Measurements from ENCODE around the gene GSK3B.
"Not testable (repeated sequence)": the region's sequence is repeated elsewhere in the genome, so short reads cannot be mapped to it uniquely, and the experiment has no call there.

Gene GSK3B

DNA sequence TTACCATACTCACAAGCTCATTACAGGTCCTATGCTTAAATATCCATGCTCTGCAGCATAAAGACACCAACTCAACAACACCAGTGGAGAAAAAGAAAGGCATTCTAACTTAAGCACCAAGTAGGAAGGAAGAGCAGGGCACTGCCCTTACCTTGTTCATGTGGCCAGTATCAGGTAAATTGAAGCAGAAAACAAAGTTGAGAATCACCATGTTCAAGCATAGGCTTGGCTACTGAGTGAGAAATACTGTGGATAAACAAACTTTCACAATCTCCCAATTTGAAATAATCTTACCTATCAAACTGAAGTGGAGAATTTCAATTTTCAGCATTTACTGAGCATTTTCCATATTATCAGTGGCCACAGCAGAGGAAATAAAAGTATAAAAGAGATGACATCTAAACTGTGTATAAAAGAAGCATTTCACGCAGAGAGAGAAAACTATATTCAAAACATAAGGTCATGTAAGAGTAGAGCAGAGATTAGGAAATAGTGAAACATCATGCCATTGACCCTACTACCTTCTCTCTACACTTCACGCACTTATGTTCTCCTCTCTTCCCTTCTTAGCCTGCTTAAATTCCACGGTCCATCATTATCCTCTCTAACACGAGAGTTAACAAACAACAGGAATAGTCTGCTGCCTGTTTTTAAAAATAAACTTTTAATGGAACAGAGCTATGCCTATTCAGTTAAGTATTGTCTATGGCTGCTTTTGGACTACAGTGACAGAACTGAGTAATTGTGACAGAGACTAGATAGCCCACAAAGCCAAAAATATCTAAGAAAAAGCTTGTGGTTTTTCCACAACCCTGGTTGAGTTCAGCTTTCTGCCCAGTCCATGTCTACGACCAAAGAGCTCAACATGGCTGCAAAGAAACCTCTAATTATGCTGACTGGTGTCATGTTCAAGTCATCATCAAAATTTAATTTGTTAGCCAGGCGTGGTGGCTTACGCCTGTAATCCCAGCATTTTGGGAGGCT is 169.8 kb downstream of the GSK3B start:
- DNase-seq: no peak

GRCh38 chr3:119918992-119919933 is 175.0 kb downstream of the GSK3B start:
- DNase-seq: no peak

- no peak for DNase-seq
These were observed 181.2 kb downstream of the GSK3B start for GRCh38 chr3:119913021-119913420.

DNA sequence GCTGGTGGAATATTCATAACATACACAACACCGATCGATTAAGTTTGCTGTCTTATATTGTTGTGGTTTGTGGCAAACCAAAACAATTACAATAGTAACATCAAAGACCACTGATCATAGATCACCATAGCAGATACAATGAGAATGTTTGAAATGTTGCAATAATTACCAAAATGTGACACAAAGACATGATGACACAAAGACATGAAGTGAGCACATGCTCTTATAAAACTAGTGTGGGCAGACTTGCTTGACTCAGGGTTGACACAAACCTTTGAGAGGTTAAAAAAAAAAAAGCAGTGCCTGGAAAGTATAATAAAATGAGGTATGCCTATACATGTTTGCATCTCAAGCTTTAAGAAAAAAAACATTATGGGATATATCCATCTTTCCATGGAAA is 182.0 kb downstream of the GSK3B start:
- no peak for DNase-seq

DNA sequence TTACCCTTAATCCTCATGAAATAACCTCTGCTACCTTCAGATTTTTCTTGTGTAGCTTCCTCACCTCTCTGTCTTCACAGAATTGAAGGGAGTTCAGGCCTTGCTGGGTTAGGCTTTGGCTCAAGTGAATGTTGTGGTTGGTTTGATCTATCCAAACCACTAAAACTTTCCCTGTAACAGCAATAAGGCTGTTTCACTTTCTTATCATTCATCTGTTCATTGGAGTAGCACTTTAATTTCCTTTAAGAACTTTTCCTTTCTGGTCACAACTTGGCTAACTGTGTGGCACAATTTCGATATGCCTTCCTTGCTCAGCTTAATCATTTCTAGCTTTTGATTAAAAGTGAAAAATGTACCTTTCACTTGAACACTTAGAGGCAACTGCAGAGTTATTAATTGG is 182.5 kb downstream of the GSK3B start:
- no peak for DNase-seq

GRCh38 chr3:119902061-119902460 is 192.2 kb downstream of the GSK3B start:
- DNase-seq: no peak

DNA sequence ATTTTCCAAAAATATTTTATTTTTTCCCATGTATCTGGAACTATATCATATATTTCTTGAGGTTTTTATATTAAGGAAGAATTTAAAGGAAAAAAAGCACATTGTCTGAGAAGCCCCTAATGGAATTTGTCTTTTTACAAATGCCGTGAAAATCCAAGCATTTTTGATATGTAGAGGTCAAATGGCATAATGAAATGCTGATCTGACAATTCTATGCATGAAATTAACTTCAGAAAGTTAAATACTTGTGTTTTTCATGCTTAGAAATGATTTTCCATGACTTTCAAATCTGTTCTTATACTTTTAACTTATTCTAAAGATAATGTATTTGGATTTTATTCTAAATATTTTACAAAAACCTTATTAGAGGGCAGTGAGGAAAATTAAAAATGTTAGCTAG is 193.1 kb downstream of the GSK3B start:
- no peak for DNase-seq

DNA sequence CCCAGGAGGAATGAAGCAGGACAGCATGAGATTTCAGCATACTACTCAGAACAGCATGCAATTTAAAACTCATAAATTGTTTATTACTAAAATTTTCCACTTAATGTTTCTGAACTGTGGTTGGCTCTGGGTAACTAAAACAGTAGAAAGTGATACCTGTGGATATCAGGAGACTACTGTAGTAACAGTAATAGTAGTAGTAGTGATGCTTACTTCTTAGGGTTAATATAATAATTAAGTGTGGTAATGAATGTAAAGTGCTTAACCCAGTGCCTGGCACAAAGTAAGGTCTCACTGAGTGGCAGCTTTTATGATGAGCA is 195.1 kb downstream of the GSK3B start:
- no peak for DNase-seq

DNA sequence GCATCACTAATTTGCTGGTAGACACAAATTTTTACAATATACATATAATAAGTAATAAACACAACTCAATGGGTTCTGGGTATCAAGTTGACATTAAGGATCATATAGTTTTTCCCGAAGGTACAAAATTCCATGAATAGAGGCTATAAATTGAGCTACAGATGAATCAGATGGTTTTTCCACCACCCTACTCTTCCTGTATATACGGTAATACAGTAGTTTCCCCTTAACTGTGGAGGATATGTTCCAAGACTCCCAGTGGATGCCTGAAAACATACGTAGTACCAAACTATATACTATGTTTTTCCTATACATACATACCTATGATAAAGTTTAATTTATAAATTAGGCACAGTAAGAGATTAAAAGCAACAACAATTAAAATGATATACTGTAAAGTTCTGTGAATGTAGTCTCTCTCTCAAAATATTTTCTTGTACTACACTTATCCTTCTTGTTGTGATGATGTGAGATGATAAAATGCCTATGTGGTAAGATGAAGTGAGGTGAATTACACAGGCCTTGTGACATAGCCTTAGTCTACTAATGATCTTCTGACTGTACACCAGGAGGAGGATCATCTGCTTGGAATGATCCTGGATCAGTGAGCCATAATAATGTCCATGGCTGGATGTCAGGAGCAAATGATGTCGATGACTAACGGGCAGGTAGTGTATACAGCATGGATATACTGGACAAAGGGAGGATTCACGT is 195.6 kb downstream of the GSK3B start:
- DNase-seq: no peak

DNA sequence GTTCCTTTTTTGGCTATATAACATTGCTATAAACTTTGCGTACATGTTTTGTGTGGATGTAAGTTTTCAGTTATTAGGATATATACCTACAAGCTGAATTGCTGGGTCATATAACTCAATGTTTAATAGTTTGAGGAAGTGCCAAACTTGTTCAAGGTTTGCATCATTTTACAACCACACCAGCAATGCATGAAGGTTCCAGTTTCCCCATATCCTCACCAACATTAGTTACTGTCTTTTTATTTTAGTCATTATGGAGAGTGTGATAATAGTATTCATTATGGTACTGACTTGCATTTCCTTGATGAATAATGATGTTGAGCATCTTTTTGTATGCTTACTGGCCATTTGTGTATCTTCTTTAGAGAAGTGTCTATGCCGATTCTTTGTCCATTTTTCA is 200.1 kb downstream of the GSK3B start:
- DNase-seq: no peak

GRCh38 chr3:119893769-119894168 is 200.5 kb downstream of the GSK3B start:
- DNase-seq: no peak

GRCh38 chr3:119891944-119892721 is 202.1 kb downstream of the GSK3B start:
- DNase-seq: peak; percentile 15

DNA sequence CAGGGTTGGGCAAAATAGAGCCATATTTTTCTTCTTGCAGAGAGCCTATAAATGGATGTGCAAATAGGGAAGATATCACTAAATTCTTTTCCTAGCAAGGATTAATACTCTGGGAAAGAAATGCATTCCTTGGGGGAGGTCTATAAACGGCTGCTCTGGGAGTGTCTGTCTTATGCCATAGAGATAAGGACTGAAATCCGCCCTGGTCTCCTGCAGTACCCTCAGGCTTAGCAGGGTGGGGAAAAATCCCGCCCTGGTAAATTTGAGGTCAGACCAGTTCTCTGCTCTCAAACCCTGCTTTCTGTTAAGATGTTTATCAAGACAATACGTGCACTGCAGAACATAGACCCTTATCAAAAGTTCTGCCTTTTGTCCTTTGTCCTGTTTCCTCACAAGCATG is 205.6 kb downstream of the GSK3B start:
- not testable (repeated sequence) for DNase-seq

GRCh38 chr3:119885746-119886530 is 208.3 kb downstream of the GSK3B start:
- no peak for DNase-seq

GRCh38 chr3:119884161-119884557 is 210.1 kb downstream of the GSK3B start:
- no peak for DNase-seq

DNA sequence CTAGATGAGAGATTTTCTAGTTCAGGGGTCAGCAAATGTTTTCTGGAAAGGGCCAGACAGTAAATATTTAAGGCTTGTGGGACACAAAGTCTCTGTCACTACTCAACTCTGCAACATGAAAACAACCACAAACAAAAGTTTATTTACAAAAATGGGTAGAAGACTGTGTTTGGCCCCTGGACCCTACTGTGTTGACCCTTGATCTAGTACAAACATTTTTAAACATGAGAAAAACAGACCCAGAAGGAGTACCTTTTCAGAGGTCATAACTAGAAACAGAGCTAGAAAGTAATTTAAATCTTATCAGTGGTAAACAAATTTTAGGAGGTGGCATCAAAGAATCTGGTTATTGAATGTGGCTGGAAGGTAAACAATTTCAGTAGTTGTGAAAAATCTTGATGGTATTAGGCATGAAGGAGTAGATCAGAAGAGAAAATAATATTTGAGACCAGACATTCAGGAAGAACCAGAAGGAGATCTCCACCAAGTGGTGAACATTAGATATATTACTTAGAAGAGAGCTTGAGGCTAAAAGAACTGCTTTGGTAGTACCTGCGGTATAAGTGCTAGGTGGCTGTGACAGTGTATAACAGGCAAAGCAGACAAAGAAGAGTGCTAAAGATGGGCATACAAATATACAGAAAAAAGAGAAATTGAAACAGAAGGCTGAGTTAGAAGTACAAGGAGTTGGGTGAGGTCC is 210.6 kb downstream of the GSK3B start:
- DNase-seq: no peak

- DNase-seq: no peak
These were observed 213.3 kb downstream of the GSK3B start for GRCh38 chr3:119880966-119881365.

DNA sequence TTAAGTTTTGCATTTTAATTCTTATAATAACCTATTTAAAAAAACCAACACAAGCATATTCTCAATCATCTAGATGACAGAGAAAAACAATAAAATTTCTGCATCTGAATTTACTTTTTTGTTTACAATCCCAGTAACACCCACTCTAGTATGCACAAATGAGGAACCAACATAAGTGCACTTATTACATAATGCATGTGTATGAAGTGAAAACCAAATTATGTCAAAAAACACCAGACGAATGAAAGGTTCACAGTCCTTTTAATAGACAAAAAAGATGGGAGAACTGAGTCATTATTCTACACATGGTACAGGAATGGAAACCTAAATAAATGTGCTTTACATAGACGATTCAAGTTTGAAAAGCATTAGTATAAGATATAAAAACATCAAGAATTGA is 220.6 kb downstream of the GSK3B start:
- no peak for DNase-seq

DNA sequence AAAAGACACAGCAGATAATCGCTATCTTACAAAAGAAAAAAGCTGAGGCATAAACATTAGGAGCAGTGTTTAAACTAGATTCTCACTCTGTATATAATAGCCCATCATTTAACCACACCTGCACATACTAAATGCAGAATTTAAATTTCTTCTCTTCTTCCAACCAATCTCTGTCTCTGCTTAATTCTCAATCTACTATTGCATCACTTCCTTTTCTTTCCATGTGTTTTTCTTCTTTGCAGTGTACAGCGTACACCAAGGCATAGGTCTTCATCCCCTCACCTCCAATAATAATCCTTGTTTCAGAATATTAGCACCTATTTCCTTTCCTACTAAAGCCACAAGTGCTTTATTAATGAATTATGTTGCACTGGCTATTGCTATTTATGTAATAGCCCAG is 221.5 kb downstream of the GSK3B start:
- DNase-seq: no peak

DNA sequence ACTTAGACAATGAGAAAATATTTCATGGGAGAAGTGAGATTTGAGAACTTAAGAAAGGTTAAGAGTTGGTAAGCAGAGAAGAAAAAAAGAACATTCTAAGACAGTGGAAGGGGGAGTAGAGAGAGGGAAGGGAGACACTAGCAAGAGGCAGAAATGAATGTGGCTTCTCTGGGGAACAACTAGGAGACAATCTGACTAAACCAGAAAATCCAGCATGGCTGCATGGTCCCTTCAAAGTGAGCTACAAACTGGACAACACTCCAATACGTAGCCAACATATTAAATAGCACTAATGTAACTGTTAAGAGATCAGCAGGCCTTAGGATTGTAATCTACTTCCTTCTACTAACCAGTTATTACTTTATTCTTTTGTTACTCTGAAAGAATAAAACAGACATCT is 222.7 kb downstream of the GSK3B start:
- DNase-seq: no peak

DNA sequence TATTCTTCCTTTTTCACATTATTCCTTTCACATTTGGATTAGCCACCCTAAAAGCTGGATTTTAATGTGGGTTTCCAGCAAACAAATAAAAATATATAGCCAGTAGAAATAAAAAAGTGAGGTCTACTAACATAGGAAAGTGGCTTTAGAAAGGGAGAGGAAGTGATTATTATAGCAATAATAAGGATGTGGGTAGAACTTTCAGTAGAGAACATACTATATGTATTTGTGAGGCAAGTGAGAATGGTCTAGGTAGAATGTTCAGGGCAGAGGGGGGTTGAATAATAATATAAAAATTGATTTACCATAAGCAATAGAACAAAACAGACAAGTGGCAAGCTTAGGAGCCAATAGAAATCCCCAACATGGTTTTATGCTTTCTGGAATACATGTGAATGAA is 223.7 kb downstream of the GSK3B start:
- DNase-seq: no peak

Data from activated CD4-positive, alpha-beta T cell treated with anti-CD3 and anti-CD28 coated beads, Interleukin-2, amount 50 U/mL, for 1 hour (primary cell).